GM13977 (cell line): Measurements from ENCODE around the gene SLC49A4.

Experiments
- DNase-seq: peaks from one replicate; pipeline ENCODE4 v3.0.0; 2012; ENCODE audit warnings: low spot score
- in situ Hi-C: fragments of 300-500 bp; cut with MboI; formaldehyde crosslinking; loops from one replicate; pipeline ENCODE4 v1.12.0; 2022; ENCODE audit warnings: low sequenced_read_pairs, low pct_unique_long_range_greater_than_20kb, mixed read lengths, inconsistent platforms; ENCODE audit not compliant: unreplicated experiment
- TF ChIP-seq, protein P1 (sequence below): IDR thresholded peaks from 2 replicates; pipeline ENCODE4 v1.5.1; 2012; ENCODE audit warnings: mild to moderate bottlenecking, control low read depth; ENCODE audit not compliant: insufficient read depth; ENCODE audit errors: extremely low read depth, missing control alignments

SLC49A4 gene

DNA sequence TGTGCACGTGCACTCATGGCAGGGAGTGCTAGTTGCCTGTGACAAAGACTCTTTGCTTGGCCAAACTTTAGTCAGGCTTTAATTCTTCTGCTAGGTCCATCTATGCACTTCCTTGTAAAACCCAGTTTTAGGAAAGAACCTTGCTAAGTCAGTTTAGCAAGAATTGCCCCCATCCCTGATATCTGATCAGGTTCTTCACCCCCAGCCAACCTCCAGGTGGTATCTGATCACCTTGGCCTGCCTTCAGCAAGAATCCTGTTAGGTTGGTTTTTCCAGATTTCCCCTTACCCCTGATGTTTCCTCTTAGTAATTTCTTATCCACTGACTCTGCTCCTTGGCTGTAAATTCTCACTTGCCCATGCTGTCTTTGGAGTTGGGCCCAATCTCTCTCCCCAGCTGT, 9.6 kb upstream of the SLC49A4 start:
- TF ChIP-seq, protein P1, sequence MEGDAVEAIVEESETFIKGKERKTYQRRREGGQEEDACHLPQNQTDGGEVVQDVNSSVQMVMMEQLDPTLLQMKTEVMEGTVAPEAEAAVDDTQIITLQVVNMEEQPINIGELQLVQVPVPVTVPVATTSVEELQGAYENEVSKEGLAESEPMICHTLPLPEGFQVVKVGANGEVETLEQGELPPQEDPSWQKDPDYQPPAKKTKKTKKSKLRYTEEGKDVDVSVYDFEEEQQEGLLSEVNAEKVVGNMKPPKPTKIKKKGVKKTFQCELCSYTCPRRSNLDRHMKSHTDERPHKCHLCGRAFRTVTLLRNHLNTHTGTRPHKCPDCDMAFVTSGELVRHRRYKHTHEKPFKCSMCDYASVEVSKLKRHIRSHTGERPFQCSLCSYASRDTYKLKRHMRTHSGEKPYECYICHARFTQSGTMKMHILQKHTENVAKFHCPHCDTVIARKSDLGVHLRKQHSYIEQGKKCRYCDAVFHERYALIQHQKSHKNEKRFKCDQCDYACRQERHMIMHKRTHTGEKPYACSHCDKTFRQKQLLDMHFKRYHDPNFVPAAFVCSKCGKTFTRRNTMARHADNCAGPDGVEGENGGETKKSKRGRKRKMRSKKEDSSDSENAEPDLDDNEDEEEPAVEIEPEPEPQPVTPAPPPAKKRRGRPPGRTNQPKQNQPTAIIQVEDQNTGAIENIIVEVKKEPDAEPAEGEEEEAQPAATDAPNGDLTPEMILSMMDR, result no peak
- in situ Hi-C loops, result no loop called here
- no peak for DNase-seq

DNA sequence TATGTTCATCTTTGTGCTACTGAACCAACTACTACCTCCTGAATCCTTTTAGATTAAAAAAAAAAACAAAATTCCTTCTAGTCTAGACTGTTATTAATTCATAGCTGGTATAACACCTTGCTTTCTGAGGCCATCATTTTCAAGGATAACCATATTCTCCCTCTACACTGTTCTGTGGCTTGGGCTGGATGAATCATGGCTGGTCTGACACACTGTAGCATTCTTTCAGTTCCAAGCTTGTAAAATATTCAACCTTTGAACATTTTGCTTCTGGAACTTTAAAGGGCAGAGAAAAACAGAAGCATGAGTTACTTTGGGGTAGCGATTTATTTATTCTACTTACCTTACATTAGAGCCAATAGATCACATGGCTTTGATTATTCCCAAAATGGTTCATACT, 8.8 kb upstream of the SLC49A4 start:
- TF ChIP-seq, protein P1, result no peak
- no peak for DNase-seq
- in situ Hi-C loops, result no loop called here

DNA sequence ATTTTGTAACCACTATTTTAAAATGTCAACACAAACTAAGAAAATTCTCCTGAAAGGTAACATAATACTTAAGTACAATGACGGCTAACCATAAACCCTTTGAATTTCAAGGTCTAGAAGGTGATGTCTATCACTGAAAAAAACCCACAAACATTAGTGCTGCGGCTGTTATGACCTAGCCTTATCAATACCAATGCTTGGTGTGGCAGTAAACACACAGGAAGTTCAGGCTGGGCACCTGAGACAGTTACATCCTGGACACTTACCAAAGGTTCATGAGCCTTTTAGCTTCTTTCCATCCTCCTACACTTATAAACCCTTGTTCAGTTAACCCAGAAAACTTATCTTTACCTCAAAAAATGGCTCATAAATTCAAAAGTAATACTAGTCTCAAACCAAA, 7.0 kb upstream of the SLC49A4 start:
- TF ChIP-seq, protein P1, result no peak

DNA sequence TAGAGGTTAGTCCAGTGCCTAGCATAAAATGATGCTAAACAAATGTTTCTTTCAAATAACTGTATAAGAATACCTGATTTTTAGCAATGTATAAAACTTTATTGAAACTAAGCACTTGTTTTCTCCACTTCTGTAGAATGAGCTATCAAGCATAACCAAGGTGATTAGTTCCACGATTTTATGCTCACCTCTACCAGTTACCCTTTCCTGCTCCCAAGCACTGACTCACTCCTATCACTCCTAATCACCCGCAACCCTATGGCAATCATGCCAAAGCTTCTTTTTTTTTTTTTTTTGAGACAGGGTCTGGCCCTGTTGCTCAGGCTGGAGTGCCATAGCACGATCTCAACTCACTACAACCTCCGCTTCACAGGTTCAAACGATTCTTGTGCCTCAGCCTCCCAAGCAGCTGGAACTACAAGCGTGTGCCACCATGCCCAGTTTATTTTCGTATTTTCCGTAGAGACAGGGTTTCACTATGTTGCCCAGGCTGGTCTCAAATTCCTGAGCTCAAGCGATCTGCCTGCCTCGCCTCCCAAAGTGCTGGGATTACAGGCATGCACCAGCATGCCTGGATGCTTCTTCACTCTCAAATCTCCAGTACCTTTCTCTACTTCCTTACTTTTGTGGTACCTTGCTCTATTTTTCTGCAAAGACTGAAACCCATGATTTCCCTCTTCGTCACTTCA, 5.1 kb upstream of the SLC49A4 start:
- in situ Hi-C loops, result no loop called here
- DNase-seq, result no peak
- TF ChIP-seq, protein P1, result no peak

More for the DNA sequence above, 7.0 kb upstream of the SLC49A4 start:
- DNase-seq, result no peak
- in situ Hi-C loops, result no loop called here

DNA sequence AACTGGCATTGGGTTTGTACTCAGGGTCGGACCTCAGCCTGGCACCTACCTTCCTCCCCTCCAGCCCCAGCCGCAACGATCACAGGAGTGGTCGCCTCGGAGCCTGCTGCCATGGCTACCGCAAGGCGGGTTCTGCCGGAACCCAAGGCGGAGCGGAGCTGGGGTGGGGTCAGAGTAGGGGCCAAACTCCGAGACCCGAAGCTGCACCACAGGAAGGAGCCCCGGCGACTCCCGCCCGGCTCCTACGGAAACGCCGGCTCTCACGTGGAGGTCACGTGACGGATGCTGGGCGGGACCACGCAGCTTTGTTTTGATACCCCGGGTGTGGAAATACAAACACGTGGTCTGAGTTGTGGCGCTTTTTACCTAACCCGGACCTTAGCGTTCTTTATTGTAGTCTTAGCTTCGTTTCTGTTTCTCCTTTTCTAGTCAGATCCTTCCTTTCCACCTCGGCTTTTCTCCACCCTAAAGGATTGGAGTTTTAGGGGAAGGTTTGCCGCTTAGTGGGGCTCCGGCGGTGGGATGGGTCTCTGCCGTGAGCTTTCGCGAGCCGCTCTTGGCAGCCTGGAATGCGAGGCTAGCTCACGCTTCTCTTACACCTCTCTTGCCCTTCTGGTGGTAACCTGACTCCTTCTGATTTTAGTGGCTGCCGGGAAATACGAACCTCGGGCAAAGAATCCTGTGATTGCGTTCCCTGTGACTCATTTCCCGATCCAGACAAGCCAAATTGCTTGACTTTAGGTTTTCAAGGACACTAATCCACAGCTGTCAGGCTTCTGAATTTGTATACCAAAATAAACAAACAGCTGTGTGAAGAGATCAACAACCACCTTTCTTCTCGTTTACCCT, 1.1 kb upstream of the SLC49A4 start, which contains the start of gene HSPBAP1:
Gene HSPBAP1, minus strand, starts transcription at position 264 of the 849 bp plus-strand sequence. Its CDS starts 151 bp downstream, at position 113.
- TF ChIP-seq, protein P1, result no peak
- in situ Hi-C loops, result no loop called here
- DNase-seq, result peak; percentile 92

DNA sequence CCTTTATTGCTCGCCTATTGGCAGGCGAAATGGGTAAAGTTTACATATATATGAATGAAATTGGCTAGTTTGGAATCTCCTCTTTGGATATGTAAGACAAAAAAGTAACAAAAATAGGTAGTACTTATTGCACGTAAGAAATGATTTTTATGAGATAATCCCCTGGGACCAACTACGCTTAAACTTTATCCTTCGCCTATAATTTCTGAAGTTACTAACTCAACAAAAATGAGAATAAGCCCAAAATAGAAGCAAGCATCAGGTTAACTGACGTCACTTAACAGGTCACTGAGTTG, 438 bp upstream of the SLC49A4 start:
- in situ Hi-C loops, result no loop called here
- TF ChIP-seq, protein P1, result no peak
- no peak for DNase-seq
